ENCODE data around the gene ZGPAT.

ZGPAT gene

GRCh38 chr20:63701051-63701328 lies 6.8 kb upstream of the ZGPAT start:
- Mint-ChIP-seq H3K4me3 (no peak overlapping the region), H3K27ac (no peak overlapping the region), H3K9me3 (no peaks in the 10 kb centered on the region), H3K36me3 (peaks cover 4% of the 10 kb centered on the region), H3K27me3 (no peaks in the 10 kb centered on the region), H3K4me1 (peaks cover 20% of the 10 kb centered on the region)
- ATAC-seq (ENCODE audit: low read depth): no peak
- no peak for DNase-seq (ENCODE audit: low spot score in 2 of 2)

GRCh38 chr20:63701329-63702035 lies 6.4 kb upstream of the ZGPAT start:
- peaks cover 5% of the 10 kb centered on the region for H3K36me3 Mint-ChIP-seq
- DNase-seq (ENCODE audit: low spot score in 2 of 2) (no peak), ATAC-seq (ENCODE audit: low read depth) (no peak)
- H3K27me3 Mint-ChIP-seq: no peaks in the 10 kb centered on the region
- H3K4me1 Mint-ChIP-seq: peaks cover 17% of the 10 kb centered on the region
- no peak overlapping the region for H3K4me3 Mint-ChIP-seq
- no peak overlapping the region for H3K27ac Mint-ChIP-seq
- no peaks in the 10 kb centered on the region for H3K9me3 Mint-ChIP-seq

- Mint-ChIP-seq H3K9me3 (no peaks in the 10 kb centered on the region), H3K36me3 (peaks cover 5% of the 10 kb centered on the region), H3K4me1 (peaks cover 22% of the 10 kb centered on the region), H3K4me3 (no peak overlapping the region), H3K27ac (no peak overlapping the region), H3K27me3 (no peaks in the 10 kb centered on the region)
- DNase-seq (ENCODE audit: low spot score in 2 of 2) (no peak), ATAC-seq (ENCODE audit: low read depth) (no peak)
Observed at GRCh38 chr20:63702036-63702665, 5.7 kb upstream of the ZGPAT start.

GRCh38 chr20:63702751-63703470 lies 4.9 kb upstream of the ZGPAT start:
- Mint-ChIP-seq H3K27me3 (no peaks in the 10 kb centered on the region), H3K36me3 (peaks cover 5% of the 10 kb centered on the region), H3K27ac (no peak overlapping the region), H3K4me1 (peaks cover 19% of the 10 kb centered on the region), H3K4me3 (no peak overlapping the region), H3K9me3 (no peaks in the 10 kb centered on the region)
- ATAC-seq (ENCODE audit: low read depth) (no peak), DNase-seq (ENCODE audit: low spot score in 2 of 2) (no peak)

- Mint-ChIP-seq H3K4me3 (no peak overlapping the region), H3K27ac (no peak overlapping the region), H3K4me1 (peaks cover 19% of the 10 kb centered on the region), H3K27me3 (no peaks in the 10 kb centered on the region), H3K36me3 (peaks cover 5% of the 10 kb centered on the region), H3K9me3 (no peaks in the 10 kb centered on the region)
- DNase-seq (ENCODE audit: low spot score in 2 of 2) (no peak), ATAC-seq (ENCODE audit: low read depth) (no peak)
Observed at GRCh38 chr20:63703471-63703975, 4.3 kb upstream of the ZGPAT start.

GRCh38 chr20:63703976-63704748 lies 3.7 kb upstream of the ZGPAT start:
- H3K27ac Mint-ChIP-seq: no peak overlapping the region
- H3K4me1 Mint-ChIP-seq: peaks cover 22% of the 10 kb centered on the region

GRCh38 chr20:63704749-63705117 lies 3.1 kb upstream of the ZGPAT start:
- H3K4me1 Mint-ChIP-seq: peaks cover 19% of the 10 kb centered on the region
- ATAC-seq (ENCODE audit: low read depth) (no peak), DNase-seq (ENCODE audit: low spot score in 2 of 2) (no peak)
- peaks cover 7% of the 10 kb centered on the region for H3K36me3 Mint-ChIP-seq
- no peak overlapping the region for H3K4me3 Mint-ChIP-seq
- no peaks in the 10 kb centered on the region for H3K9me3 Mint-ChIP-seq
- no peaks in the 10 kb centered on the region for H3K27me3 Mint-ChIP-seq
- H3K27ac Mint-ChIP-seq: no peak overlapping the region

More at GRCh38 chr20:63703976-63704748, 3.7 kb upstream of the ZGPAT start:
- DNase-seq (ENCODE audit: low spot score in 2 of 2) (no peak), ATAC-seq (ENCODE audit: low read depth) (no peak)
- peaks cover 7% of the 10 kb centered on the region for H3K36me3 Mint-ChIP-seq
- no peak overlapping the region for H3K4me3 Mint-ChIP-seq
- H3K27me3 Mint-ChIP-seq: no peaks in the 10 kb centered on the region
- H3K9me3 Mint-ChIP-seq: no peaks in the 10 kb centered on the region

- Mint-ChIP-seq H3K4me1 (peaks cover 19% of the 10 kb centered on the region), H3K27me3 (no peaks in the 10 kb centered on the region), H3K9me3 (no peaks in the 10 kb centered on the region), H3K36me3 (peaks cover 9% of the 10 kb centered on the region), H3K4me3 (no peak overlapping the region), H3K27ac (no peak overlapping the region)
- no peak for ATAC-seq (ENCODE audit: low read depth)
- no peak for DNase-seq (ENCODE audit: low spot score in 2 of 2)
Observed at GRCh38 chr20:63705232-63706026, 2.4 kb upstream of the ZGPAT start.

GRCh38 chr20:63706027-63706695 lies 1.7 kb upstream of the ZGPAT start:
- no peaks in the 10 kb centered on the region for H3K27me3 Mint-ChIP-seq
- H3K27ac Mint-ChIP-seq: peak overlapping the region; percentile 84
- H3K4me1 Mint-ChIP-seq: peaks cover 23% of the 10 kb centered on the region
- H3K9me3 Mint-ChIP-seq: no peaks in the 10 kb centered on the region
- peaks cover 15% of the 10 kb centered on the region for H3K36me3 Mint-ChIP-seq
- DNase-seq (ENCODE audit: low spot score in 2 of 2): no peak
- ATAC-seq (ENCODE audit: low read depth): no peak
- H3K4me3 Mint-ChIP-seq: peak overlapping the region; percentile 88

- Mint-ChIP-seq H3K4me3 (peak overlapping the region; percentile 88), H3K27me3 (no peaks in the 10 kb centered on the region), H3K4me1 (peaks cover 23% of the 10 kb centered on the region), H3K27ac (peak overlapping the region; percentile 84), H3K9me3 (no peaks in the 10 kb centered on the region), H3K36me3 (peaks cover 20% of the 10 kb centered on the region)
- ATAC-seq (ENCODE audit: low read depth) (peak; percentile 48), DNase-seq (ENCODE audit: low spot score in 2 of 2) (peak; percentile 18 to 58)
Observed at GRCh38 chr20:63706852-63707557, 834 bp upstream of the ZGPAT start.

- Mint-ChIP-seq H3K4me1 (peaks cover 21% of the 10 kb centered on the region), H3K27ac (peak overlapping the region; percentile 84), H3K27me3 (no peaks in the 10 kb centered on the region), H3K4me3 (peak overlapping the region; percentile 80), H3K36me3 (peaks cover 26% of the 10 kb centered on the region), H3K9me3 (peaks cover 2% of the 10 kb centered on the region)
- peak; percentile 6 for ATAC-seq (ENCODE audit: low read depth)
- DNase-seq (ENCODE audit: low spot score in 2 of 2): peak in 1 of 2 donors; percentile 22
Observed at GRCh38 chr20:63708301-63709148, 686 bp downstream of the ZGPAT start.

- ATAC-seq (ENCODE audit: low read depth): no peak
- no peaks in the 10 kb centered on the region for H3K27me3 Mint-ChIP-seq
- H3K27ac Mint-ChIP-seq: no peak overlapping the region
- H3K4me1 Mint-ChIP-seq: peaks cover 21% of the 10 kb centered on the region
- H3K36me3 Mint-ChIP-seq: peaks cover 27% of the 10 kb centered on the region
- no peak for DNase-seq (ENCODE audit: low spot score in 2 of 2)
- peaks cover 2% of the 10 kb centered on the region for H3K9me3 Mint-ChIP-seq
- H3K4me3 Mint-ChIP-seq: peak overlapping the region; percentile 80
Observed at GRCh38 chr20:63709149-63709527, 1.3 kb downstream of the ZGPAT start.

Measured in memory B cell (primary cell).